Hippocampal formation (tissue), 2 donors: ENCODE data around the gene CDKL2.
A peak's percentile ranks its signal among the peaks of the same experiment; 100 is the strongest.
"Not testable (repeated sequence)": the region's sequence is repeated elsewhere in the genome, so short reads cannot be mapped to it uniquely, and the experiment has no call there.

Experiments
- DNase-seq, 2 donors: peaks; one replicate each; lab custom pipeline; 2025; lab: John Stamatoyannopoulos, UW

CDKL2 gene

GRCh38 chr4:75630174-75630936 is at the start of gene CDKL2:
CDKL2 (minus strand) TSS chr4:75630528; CDS start chr4:75625988, 4,540 bp downstream.
- peak; percentile 26 to 74 for DNase-seq

GRCh38 chr4:75678965-75679364 is 48.6 kb upstream of the CDKL2 start:
- no peak for DNase-seq

GRCh38 chr4:75678473-75678872 is 48.1 kb upstream of the CDKL2 start:
- DNase-seq = no peak

- no peak for DNase-seq
These were observed 44.7 kb upstream of the CDKL2 start for GRCh38 chr4:75675004-75675531.

DNA sequence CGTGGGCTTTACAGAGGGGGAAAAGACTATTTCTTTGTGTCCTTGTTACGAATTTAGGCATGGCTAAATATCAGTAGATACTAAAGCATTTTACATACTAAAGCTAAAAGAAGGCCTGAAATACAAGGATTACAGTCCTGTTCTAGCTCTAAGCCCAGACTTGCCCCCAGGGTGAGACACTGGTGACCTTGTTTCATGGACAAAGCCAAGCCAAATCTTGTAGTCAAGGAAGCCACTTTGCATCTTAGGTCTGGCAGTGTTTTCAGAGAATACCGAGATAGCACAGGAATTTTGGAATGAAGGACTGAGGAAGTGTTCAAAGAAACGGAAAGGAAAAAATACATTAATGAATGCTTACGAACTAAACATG is 43.6 kb upstream of the CDKL2 start:
- peak in 1 of 2 donors; percentile 60 for DNase-seq

DNA sequence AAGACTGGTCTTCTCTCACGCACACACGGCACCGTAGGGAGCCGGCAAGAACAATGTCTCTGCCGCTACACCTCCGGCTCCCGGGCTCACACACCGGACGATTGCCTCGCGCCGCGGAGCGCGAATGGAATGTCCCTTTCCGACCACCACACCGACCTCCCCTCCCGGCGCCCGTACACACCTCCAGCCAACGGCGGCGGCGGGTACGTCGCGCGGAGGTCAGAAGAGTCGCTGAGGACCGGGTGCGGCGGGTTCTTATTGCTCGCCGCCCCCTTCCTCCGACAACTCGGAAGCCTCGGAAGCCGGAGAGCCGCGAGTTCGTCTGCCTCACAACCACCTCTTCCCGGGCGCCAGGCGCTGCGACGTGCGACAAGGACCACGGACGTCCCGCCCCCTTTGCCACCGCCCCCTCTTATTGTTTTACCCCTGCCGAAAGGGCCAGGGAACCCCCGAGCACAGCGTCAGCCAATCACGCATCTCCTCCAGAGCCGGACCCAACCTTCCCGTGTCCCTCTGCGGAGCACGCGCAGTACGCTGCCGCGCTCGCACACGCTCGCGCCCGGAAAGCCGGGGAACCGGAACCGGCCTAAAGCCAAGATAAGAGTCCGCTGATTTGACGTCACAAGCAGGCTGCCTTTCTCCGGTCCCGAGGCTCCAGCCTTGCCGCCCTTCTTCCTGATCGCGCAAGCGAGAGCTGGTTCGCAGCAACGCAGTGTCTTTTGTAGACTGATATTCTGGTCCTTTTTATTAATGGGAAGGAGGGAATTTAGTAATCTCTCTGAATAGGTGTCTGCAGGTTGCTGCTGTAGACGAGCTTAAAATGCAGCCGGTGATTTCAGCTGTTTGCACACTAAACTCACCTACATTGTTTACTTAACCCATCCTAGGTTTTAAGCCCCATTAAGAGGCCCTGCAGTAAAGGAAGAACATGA is 43.0 kb upstream of the CDKL2 start, which contains the start of gene G3BP2:
Gene G3BP2, minus strand, starts transcription at position 385 of the 932 bp plus-strand sequence. CDS start 11,386 bp downstream, outside the sequence.
- DNase-seq = peak; percentile 95 to 98

- DNase-seq = peak; percentile 32 to 47
These were observed 42.2 kb upstream of the CDKL2 start for GRCh38 chr4:75672461-75673026.

- no peak for DNase-seq
These were observed 41.6 kb upstream of the CDKL2 start for GRCh38 chr4:75671802-75672421.

- no peak for DNase-seq
These were observed 38.3 kb upstream of the CDKL2 start for GRCh38 chr4:75668596-75668995.

GRCh38 chr4:75667636-75668035 is 37.3 kb upstream of the CDKL2 start:
- not testable (repeated sequence) for DNase-seq

GRCh38 chr4:75666299-75666698 is 36.0 kb upstream of the CDKL2 start:
- no peak for DNase-seq

GRCh38 chr4:75664604-75665003 is 34.3 kb upstream of the CDKL2 start:
- not testable (repeated sequence) for DNase-seq

DNA sequence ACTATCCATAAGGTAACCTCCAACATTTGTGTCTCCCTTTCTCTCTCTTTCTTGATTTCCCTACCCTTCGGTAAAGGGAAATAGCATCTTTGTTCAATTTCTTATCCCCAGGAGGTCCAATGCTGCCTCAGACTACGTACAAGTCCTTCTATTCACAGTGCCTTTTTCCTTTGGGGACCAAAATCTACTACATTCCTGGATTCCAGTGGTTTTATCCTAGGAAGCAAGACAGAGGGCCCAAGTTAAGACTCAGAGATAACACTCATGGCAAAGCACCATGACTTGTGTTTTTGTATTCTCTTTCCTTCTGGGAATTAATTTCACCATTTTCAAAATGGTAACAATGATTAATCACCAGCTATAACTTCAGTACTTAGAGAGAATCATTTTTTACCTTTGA is 32.3 kb upstream of the CDKL2 start:
- no peak for DNase-seq

DNA sequence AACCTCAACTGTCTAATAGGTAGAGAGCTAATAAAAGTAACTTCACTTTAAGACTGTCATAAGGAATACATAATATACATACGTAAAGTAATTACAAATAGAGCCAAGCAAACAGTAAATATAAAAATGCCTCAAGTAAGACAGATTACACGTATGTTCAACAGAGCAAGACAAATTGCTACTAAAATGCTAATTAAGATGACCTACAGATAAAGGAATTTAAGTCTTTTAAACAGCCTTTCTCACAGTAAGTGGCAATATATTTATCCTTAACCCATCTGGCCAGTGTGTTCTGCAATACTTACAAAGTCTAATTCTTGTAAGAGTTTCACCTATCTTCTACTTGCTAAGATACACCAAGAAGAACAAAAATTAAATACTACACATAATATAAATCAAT is 30.2 kb upstream of the CDKL2 start:
- no peak for DNase-seq

GRCh38 chr4:75659512-75660031 is 29.2 kb upstream of the CDKL2 start:
- DNase-seq = no peak

DNA sequence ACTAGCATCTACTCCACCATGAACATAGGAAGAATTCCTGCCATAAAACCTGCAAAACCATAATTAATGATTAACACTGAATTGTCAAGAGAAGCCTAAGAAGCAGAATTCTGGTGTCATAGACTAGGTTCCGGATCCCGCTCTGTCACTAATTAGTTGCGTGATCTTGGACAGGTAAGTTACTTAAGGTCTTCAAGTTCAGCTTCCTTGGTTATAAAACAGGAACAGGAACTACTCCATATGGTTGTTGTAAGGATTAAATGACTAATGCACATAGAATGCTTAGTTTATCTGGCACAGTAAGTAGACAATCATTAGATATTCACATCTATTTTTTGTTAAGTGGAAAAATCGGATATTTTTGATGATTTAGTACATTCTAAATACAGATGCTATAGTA is 28.5 kb upstream of the CDKL2 start:
- DNase-seq = no peak

DNA sequence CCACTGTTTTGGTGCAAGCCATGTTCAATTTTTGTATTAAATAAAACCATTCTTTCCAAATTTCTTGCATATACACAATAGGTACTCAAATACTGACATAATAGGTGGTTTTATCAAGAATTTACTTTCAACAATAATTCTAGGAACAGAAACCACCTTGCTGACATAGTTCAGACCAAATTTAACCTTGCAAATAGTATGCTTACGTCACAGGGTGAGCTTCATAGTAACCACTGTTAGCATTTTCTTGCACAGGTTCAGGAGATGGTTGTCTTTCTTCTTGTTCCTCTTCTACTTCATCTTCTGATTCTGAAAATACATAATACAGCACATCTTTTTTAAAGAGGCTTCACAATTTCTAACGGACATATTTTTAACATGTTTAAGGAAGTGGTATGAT is 25.2 kb upstream of the CDKL2 start:
- no peak for DNase-seq

DNA sequence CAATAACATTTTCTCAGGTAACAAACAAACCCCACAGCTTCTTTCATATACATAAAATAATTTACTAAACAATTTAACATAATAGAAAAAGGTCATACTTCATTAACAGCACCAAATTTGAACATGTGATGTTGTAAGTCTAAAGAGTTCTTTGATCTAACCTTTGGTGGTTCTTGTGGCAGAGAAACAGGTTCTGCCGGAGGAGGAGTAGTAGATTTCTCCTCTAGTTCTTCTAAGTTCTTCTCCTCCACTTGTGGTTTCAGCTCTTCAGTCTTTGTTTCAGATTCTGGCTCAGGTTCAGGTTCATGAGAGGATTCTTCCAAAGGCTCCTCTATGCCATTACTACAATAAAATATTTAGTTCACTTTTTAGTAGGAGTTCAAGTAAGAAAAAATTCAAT is 24.6 kb upstream of the CDKL2 start:
- DNase-seq = no peak

DNA sequence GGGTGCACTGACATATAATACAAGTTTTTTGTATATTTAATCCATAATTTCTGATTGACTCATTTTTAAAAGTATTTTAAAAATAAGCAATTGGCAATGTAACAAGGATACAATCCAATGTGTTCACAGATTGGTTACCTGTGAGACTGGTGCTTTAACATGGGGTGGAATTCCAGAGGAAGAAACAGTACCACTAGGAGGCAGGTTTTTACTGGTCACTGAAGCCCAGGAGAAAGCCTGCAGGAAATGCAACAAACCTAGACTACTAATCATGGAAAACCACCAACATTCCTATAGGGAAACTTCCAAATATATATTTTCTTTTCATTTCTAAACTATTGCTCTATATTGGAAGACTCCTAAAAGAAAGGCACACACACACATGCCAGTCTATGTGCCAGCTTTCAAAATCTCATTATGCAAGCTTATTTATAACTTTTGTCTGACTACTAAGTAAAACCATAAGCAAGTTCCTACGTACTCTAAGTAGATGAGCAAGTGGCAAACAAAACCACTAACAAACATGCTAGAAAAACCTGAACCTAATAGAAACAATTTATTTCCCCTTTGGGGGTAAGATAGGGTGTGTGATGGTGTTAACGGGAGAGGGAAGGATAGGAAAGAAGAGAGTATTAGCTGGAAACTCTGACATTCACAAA is 23.6 kb upstream of the CDKL2 start:
- DNase-seq = no peak

DNA sequence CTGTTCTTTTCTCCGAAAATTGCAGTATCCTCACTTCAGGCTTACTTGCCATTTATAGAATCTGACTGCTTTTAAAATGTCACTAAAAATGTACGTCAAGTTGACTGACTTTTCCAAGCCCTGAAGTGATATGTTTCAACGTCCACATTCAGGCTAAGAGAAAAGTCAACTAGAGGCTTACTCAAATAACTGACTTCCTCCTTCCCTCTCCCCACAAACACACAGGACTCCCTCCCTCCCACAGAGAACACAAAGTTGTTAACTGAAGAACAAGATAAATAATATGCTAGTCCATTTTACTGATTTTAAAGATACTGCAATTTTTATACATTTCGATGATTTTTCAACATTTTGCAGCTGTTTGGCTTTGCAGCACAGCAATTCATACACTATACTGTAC is 13.8 kb upstream of the CDKL2 start:
- DNase-seq = no peak

DNA sequence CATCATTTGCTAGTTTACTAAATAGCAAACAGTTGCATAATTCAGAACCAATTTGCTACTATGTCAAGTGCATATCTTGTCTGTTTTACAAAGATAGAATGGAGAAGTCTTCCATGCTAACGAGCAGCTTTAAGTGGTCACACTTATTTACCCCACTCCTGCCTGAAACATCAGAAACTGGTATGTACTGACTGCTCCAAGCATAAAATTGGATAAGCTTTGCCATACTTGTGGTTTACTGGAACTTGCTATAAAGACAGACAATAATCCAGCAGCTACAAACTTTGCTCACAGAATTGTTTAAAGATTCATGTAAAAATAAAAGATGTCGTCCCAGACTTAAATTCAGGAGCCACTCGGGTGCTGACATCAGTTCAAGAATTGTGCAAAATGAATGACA is 13.3 kb upstream of the CDKL2 start:
- no peak for DNase-seq
